ENCODE results near the gene RPS6KL1.

RPS6KL1 gene

DNA sequence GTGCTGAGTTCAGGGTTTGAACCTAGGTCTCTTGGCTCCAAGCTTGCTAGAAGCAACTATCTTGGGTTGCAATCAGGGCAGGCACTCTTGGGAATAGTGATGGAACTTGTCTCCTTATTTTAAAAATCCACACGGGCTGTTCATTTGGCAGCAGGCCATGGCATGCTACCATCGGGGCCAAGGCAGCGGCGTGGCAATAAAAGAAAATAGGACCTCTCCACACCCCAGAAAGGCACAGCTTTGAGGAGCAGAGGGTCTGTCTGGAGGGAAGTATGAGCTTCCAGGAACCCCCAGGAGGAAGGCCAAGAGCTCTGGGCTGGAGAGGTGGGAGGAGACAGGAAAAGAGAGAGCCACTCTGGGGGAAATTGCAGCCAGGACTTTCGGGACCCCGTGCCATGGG lies 15.3 kb downstream of the RPS6KL1 start:
- DNase-seq (ENCODE audit: low read depth): no peak
- TF ChIP-seq, protein P1, sequence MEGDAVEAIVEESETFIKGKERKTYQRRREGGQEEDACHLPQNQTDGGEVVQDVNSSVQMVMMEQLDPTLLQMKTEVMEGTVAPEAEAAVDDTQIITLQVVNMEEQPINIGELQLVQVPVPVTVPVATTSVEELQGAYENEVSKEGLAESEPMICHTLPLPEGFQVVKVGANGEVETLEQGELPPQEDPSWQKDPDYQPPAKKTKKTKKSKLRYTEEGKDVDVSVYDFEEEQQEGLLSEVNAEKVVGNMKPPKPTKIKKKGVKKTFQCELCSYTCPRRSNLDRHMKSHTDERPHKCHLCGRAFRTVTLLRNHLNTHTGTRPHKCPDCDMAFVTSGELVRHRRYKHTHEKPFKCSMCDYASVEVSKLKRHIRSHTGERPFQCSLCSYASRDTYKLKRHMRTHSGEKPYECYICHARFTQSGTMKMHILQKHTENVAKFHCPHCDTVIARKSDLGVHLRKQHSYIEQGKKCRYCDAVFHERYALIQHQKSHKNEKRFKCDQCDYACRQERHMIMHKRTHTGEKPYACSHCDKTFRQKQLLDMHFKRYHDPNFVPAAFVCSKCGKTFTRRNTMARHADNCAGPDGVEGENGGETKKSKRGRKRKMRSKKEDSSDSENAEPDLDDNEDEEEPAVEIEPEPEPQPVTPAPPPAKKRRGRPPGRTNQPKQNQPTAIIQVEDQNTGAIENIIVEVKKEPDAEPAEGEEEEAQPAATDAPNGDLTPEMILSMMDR (IDR thresholded peaks at IDR 0.05; ENCODE audit: control insufficient read depth, extremely low read depth, insufficient read depth): no peak
- no peak overlapping the region for H3K4me3 ChIP-seq (ENCODE audit: low read depth, low read length)

DNA sequence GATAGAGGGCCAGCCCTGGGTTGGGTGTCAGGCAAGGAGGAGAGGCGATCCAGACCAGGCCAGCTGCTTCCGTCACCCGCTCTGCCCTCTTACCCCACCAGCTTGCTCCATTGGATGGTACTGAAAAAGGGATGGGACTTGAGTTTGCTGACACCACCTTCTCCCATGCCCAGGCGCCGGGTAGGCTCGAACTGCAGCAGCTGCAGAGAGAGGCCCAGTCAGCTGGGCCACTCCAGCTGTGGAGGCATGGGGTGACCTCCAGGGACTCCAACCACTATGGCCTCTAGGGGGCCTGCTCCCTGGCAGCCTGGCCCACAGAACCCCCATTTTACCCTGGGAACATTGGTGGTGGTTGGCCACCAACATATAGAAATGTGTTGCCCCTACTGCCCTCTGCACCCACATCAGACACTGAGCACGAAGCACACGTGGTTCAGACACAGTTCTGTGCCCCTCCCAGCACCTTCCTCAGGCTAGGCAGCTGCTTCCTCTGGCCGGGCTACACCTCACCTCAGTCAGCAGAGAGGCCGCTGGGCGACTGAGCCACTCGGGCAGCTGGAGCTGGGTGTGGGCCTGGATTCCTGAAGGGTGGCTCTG lies 16.0 kb downstream of the RPS6KL1 start:
- TF ChIP-seq, protein P1 (IDR thresholded peaks at IDR 0.05; ENCODE audit: control insufficient read depth, extremely low read depth, insufficient read depth): 0 out of 2 replicates have a peak, but pooled peaks have one; percentile 7
- DNase-seq (ENCODE audit: low read depth): no peak
- no peak overlapping the region for H3K4me3 ChIP-seq (ENCODE audit: low read depth, low read length)

DNA sequence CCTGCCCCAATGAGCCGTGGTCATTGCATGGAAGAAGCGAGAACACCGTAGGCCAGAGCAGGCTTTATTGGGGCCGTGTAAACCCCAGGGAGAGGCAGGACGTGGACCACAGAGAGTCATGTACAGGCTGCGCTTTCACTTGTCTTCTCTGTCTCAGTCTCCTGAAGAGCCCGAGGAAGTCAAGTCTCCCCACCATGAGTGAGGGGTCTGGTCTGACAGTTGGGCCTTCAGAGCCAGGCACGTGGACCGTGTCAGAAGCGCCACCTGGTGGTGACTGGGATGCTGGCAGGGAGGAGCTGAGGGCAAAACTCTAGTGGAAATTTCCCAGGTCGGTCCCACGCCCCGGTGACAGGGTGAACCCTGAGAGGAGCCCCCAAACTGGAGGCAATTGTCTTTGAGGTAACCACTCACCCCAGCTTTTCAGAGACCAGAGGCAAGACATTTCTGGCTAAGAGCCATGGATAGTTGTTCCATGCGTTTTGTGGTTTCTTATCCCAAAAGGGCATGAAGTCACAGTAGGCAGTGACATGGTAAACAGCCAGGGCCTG lies 17.4 kb downstream of the RPS6KL1 start:
- no peak overlapping the region for H3K4me3 ChIP-seq (ENCODE audit: low read depth, low read length)
- TF ChIP-seq, protein P1 (IDR thresholded peaks at IDR 0.05; ENCODE audit: control insufficient read depth, extremely low read depth, insufficient read depth): peak; percentile 90
- DNase-seq (ENCODE audit: low read depth): no peak

DNA sequence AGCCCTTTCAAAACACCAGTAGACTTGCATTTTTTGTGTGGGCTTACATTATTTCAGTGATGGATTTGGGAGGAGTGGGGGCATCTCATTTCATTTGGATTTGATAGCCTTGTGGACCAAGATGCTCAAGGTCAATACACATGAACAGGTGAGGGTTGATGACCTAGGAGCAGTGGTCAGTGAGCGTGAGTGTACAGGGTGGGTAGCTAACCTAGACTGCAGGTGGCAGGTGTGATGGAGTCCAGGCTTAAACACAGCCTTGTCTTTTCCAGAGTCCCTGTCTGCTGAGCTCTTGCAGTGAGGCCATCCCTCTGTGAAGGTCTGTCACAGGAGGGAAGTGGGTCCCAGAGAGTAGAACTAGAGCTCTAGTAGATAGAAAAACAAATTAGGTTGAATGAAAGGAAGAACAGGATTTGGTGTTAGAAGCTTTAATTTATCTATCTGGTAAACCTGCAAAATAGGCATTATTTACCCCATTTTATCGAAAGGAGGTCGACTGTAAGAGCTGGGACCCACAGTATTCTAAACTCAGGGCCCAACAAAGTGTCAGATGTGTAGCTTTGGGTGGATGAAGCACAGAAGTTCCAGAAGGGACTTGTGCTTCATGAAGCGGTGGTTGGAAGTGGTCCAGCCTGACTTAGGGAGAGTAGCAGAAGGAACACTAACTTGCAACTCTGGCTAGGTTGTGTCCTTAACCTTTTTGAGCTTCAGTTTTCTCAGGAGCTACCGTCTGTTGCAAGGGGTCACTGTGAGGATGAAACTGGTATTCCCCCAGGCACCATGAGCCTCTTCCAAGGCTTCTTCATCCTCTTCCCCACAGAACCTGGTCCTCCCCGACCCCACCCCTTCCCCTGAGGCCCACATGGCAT lies 18.2 kb downstream of the RPS6KL1 start:
- TF ChIP-seq, protein P1 (IDR thresholded peaks at IDR 0.05; ENCODE audit: control insufficient read depth, extremely low read depth, insufficient read depth): no peak
- DNase-seq (ENCODE audit: low read depth): no peak

DNA sequence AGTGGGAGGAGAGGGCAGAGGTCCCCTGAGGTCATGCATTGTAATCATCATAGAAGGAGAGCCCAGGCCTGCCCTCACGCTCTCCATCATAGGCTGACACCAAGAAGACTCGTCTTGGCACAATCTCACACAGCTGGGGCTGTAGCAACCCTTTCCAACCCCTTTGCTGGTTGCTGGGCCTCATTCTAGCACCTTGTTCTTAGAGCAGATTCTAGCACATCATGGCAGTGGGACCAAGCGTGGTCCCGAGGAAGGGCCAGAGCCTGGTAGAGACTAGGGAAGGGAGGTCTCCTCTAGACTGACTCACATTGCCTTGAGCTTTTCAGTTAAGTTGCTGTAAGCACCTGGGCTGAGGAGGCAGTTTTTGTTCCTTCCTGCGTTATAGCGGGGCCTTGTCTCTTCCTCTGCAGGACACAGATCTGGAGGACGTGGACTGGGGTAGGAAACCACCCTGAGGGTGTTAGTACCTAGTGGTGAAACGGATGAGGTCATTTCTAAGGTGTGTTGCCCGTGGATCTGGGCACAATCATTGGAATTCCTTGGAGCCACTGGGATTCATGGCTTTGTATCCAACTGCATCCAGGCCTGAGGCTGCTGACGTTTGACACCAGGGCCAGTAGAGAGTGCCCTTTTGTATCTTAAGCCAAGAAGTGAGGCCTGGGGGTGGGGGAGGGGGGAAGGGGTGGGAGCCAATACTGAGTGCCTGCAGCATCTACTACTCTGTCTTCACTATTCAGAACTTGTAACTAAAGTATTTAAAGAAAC lies 19.9 kb downstream of the RPS6KL1 start:
- TF ChIP-seq, protein P1 (IDR thresholded peaks at IDR 0.05; ENCODE audit: control insufficient read depth, extremely low read depth, insufficient read depth): no peak
- H3K4me3 ChIP-seq (ENCODE audit: low read depth, low read length): no peak overlapping the region
- no peak for DNase-seq (ENCODE audit: low read depth)

More for the DNA sequence above, 18.2 kb downstream of the RPS6KL1 start:
- no peak overlapping the region for H3K4me3 ChIP-seq (ENCODE audit: low read depth, low read length)

DNA sequence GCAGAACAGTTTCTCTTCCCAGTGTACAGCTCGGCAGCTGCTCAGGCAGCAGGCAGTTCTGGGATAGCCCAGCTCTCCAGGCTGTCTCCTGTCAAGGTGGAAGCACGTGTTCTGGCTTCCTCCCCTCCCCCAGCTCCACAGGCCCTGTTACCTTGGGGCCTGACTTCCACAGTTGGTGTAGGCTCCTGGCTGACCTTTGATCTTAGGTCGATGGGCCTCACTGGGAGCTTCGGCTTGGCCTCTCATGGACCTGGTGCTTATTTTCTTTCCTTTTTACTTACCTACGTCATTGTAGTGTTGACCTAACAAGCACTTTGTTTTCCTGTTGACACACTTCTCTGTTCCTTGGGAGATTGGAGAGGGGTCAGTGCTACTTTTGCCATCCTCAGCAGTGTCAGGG lies 24.4 kb downstream of the RPS6KL1 start:
- TF ChIP-seq, protein P1 (IDR thresholded peaks at IDR 0.05; ENCODE audit: control insufficient read depth, extremely low read depth, insufficient read depth): no peak
- no peak for DNase-seq (ENCODE audit: low read depth)
- no peak overlapping the region for H3K4me3 ChIP-seq (ENCODE audit: low read depth, low read length)

Data from LNCaP clone FGC (cell line).